Heart left ventricle (tissue), 16 donors: Measurements from ENCODE around the gene PRKG1. TPM values are rescaled to one million over a fixed set of nuclear protein-coding genes. Genes with fewer than 3 reads are reported as not detected.

ENCODE experiments used
- ATAC-seq, 4 donors: fragments of 200-7000 bp; cut with Tn5 transposase; one replicate each; pipeline ENCODE4 v1.9.1; 2020 to 2022; ENCODE audit warnings: moderate library complexity in 4 of 4, mild to moderate bottlenecking in 3 of 4, moderate number of reproducible peaks in 1 of 4
- DNase-seq, 5 donors: peaks; one replicate each; pipeline ENCODE4 v3.0.0-alpha.2; 2020
- H3K27ac ChIP-seq, 12 donors: fragments of 200-600 bp; sonication (generic) in 4 of 12; one replicate each; pipeline versions ENCODE4 v1.5.0 to v1.8.0; 2016 to 2022; ENCODE audit warnings: mild to moderate bottlenecking in 2 of 12
- H3K27me3 ChIP-seq, 9 donors: fragments of 200-600 bp; sonication (generic) in 2 of 9; one replicate each; pipeline versions ENCODE4 v1.5.1 to v1.8.0; 2016 to 2022; ENCODE audit warnings: mild to moderate bottlenecking in 3 of 9
- H3K36me3 ChIP-seq, 9 donors: fragments of 200-600 bp; sonication (generic) in 2 of 9; one replicate each; pipeline versions ENCODE4 v1.5.0 to v1.8.0; 2018 to 2022; ENCODE audit warnings: mild to moderate bottlenecking in 2 of 9
- H3K4me1 ChIP-seq, 12 donors: fragments of 200-600 bp; sonication (generic) in 4 of 12; one replicate each; pipeline versions ENCODE4 v1.5.0 to v1.8.0; 2016 to 2022; ENCODE audit warnings: mild to moderate bottlenecking in 3 of 12
- H3K4me3 ChIP-seq, 12 donors: fragments of 200-600 bp; sonication (generic) in 4 of 12; one replicate each; pipeline versions ENCODE4 v1.5.0 to v1.8.0; 2017 to 2022; ENCODE audit warnings: mild to moderate bottlenecking in 9 of 12, moderate library complexity in 4 of 12
- H3K9me3 ChIP-seq, 12 donors: fragments of 200-600 bp; sonication (generic) in 4 of 12; one replicate each; pipeline versions ENCODE4 v1.5.0 to v1.8.0; 2016 to 2022; ENCODE audit warnings: mild to moderate bottlenecking in 1 of 12
- POLR2A ChIP-seq, 2 donors: fragments of 450-650 bp; IDR thresholded peaks; one replicate each; pipeline ENCODE4 v1.6.1; 2017; ENCODE audit warnings: antibody characterized with exemption in 2 of 2, mild to moderate bottlenecking in 2 of 2, moderate library complexity in 2 of 2
- WGBS, 4 donors: extraction: QIAGEN DNeasy Blood & Tissue Kit in 2 of 4; methylation state at CpG; one replicate each; pipeline versions ENCODE4 v1.1.5 to v1.1.7; 2013 to 2018; 5-methylcytosine and 5-hydroxymethylcytosine counted together
- intact Hi-C, 10 donors: fragments of 100-400 bp; cut with DNase I; formaldehyde crosslinking; loops; one replicate each; pipeline versions ENCODE4 v1.11.1 to v1.14.2; 2022
- polyA plus RNA-seq, 2 donors: library from polyadenylated mRNA; stranded (reverse); fragments of 200-250 nt; gene quantifications; one replicate each; pipeline ENCODE4 v1.2.3, GENCODE V29; 2013
- total RNA-seq, 9 donors: library from RNA; depleted of rRNA in 2 of 9; stranded (reverse); fragments of >200 nt in 2 of 9; fragmentation: NEBNext Ultra II Directional in 3 of 9; extraction: Animal tissue kit (Norgen Biotek cat#: 25700) in 3 of 9; gene quantifications; one replicate each; pipeline versions ENCODE4 v1.1.0 to v1.2.4, GENCODE V29; 2016 to 2023
- TF ChIP-seq, protein P1 (sequence below), 12 donors: fragments of 200-600 bp; sonication (generic) in 4 of 12; IDR thresholded peaks; one replicate each; pipeline versions ENCODE4 v1.5.0 to v1.8.0; 2018 to 2022; ENCODE audit warnings: antibody characterized with exemption in 12 of 12, mild to moderate bottlenecking in 5 of 12
- donor health status: ischemic (EF 13 %, LVEDD 7.1; RV severe dilation, severe dysfunction).
- donor health status: healthy with polysubstance abuse.
- donor health status: DM: no; HTN: yes; CAD: no.
- donor health status: DM: no; HTN: no; CAD: no.
- donor health status: ischemic (EF 25% LVEDD 6.9; RV normal size, moderate dysfunction).
- donor health status: ischemic (EF 25% LVEDD 5.7; RV mildly dilated, moderate dysfunction).
- donor health status: healthy.
- donor health status: DM: yes; HTN: yes; CAD: no.
- donor health status: ischemic (EF 35%, LVEDD 5.7; RV mildly dilated, moderate dysfunction).
- donor health status: nonischemic (EF 11% LVEDD 7.7; RV severe dilation, severe dysfunction).
- donor health status: DM: yes; HTN: yes; CAD: no.
- donor health status: PGD.
- donor health status: ischemic (EF 29% LVEDD 5.4; RV normal size, mild dysfunction).
- donor health status: nonischemic (EF 23%, LVEDD 6.1; RV moderate dilation, normal function).

Gene PRKG1
- total and polyA plus RNA-seq, 11 donors = 5.5 to 37.3 (median 29.3) TPM

DNA sequence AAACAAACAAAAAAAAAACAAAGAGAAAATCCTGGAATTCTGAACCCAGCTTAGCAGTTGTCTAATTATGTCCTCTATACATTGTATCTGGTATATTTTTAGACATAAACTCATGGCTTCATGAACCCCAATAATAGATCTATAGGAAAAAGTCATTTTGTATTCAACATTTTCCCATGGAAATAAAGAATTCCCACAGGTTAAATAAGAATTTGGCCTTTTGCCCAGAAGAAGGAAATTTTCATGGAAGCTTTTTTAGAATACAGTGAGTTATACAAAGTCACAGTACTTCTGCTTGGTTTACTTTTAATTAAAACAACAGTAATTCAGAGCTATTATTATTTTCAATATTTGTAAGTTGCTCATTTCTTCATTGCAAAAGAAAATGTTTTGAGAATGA, 2.1 kb upstream of the PRKG1 start:
- TF ChIP-seq, protein P1, sequence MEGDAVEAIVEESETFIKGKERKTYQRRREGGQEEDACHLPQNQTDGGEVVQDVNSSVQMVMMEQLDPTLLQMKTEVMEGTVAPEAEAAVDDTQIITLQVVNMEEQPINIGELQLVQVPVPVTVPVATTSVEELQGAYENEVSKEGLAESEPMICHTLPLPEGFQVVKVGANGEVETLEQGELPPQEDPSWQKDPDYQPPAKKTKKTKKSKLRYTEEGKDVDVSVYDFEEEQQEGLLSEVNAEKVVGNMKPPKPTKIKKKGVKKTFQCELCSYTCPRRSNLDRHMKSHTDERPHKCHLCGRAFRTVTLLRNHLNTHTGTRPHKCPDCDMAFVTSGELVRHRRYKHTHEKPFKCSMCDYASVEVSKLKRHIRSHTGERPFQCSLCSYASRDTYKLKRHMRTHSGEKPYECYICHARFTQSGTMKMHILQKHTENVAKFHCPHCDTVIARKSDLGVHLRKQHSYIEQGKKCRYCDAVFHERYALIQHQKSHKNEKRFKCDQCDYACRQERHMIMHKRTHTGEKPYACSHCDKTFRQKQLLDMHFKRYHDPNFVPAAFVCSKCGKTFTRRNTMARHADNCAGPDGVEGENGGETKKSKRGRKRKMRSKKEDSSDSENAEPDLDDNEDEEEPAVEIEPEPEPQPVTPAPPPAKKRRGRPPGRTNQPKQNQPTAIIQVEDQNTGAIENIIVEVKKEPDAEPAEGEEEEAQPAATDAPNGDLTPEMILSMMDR (IDR thresholded peaks at IDR 0.05) = no peak
- no peak for TF ChIP-seq POLR2A (IDR thresholded peaks at IDR 0.05)

DNA sequence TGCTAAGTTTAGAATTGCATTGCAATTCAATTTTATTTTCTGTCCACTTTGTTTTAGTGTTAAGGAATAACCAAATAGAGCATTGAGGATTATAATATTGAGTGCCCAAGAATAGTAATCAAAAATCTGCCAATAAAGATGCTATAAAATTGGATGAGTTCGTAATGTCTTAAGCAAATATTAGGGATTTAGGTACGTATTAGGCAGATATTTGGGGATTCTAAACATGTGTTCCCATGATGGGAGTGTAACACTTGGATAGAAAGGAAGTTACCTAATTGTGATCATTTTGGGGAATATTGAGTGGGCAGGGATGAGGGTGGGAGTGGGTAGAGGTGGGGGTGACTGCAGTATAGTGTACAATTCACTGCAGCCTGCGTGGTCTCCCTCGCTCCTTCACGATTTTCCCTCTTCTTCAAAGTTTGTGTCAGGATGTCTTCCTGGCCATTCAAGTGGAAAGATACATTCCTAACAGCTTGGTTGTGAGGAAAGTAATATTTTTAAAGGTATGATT, 1.3 kb upstream of the PRKG1 start:
- Histone ChIP-seq H3K27ac (peak overlapping the region; percentile 63 to 92 (median 85)), H3K4me3 (peak overlapping the region in 10 of 12 donors; percentile 60 to 85 (median 70))
- intact Hi-C loops = loop anchor here in 7 of 10 donors (5.0 to 10.0 kb wide), 7 partner anchors 162 to 889 kb away; no protein-coding TSS in a partner anchor

More for the DNA sequence above, 2.1 kb upstream of the PRKG1 start:
- Histone ChIP-seq H3K9me3 (no peaks in the 10 kb centered on the region), H3K4me3 (no peak overlapping the region), H3K36me3 (no peaks in the 10 kb centered on the region), H3K27me3 (peaks cover 0 to 40% (median 0%) of the 10 kb centered on the region in 9 donors), H3K4me1 (peaks cover 0 to 21% (median 5%) of the 10 kb centered on the region in 12 donors), H3K27ac (peak overlapping the region in 1 of 12 donors; percentile 92)
- intact Hi-C loops = loop anchor here in 7 of 10 donors (5.0 to 10.0 kb wide), 7 partner anchors 163 to 890 kb away; no protein-coding TSS in a partner anchor
- ATAC-seq = no peak
- DNase-seq = no peak

DNA sequence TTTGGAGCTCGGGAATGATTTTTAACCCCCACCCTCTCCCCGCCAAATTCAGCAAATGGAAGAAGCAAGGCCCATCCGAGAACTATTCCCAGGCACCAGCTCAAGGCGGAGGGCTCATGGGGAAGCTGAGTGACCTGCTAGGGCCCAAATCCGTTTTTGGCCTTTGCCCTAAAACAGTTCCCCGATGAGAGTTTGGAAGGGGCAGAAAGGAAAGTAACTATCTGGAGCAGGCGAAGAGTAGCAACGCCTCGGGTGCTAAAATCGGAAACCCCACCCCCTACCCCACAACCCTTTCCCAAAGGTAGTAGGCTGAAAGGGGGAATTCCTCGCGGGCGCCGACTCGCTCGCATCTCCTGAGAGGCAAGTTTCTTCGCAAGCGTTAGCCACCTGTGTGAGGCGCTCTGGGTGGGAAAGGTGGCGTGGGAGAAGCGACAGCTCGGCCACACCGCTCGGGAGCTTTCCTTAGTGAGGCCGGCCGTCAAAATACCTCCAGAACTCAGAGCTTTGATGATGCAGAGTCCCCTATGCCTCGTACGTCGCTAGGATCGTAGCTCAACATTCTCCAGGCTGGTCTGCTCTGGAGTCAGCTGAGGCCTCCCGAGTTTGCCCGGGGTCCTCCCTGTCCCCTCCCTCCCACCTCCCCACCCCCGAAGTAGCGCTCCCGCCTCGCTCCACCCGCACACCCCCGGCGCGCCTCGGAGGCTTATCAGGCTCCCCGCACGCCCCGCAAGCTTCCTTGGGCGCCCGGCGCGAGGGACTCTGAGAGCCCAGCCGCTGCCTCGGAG, 642 bp upstream of the PRKG1 start:
- intact Hi-C loops = loop anchor here in 7 of 10 donors (2.0 to 10.0 kb wide), 8 partner anchors 161 to 889 kb away; no protein-coding TSS in a partner anchor
- 4 to 6% (median 4%) methylated on average over 38 to 50 of the region's 50 CpGs for WGBS, 4 donors
- DNase-seq (peak; percentile 34 to 60 (median 43)), ATAC-seq (peak; percentile 19 to 70 (median 62))
- Histone ChIP-seq H3K36me3 (no peaks in the 10 kb centered on the region), H3K9me3 (no peaks in the 10 kb centered on the region), H3K4me3 (peak overlapping the region; percentile 49 to 85 (median 70)), H3K27ac (peak overlapping the region; percentile 63 to 92 (median 85)), H3K4me1 (peaks cover 0 to 19% (median 5%) of the 10 kb centered on the region in 12 donors), H3K27me3 (peaks cover 0 to 40% (median 0%) of the 10 kb centered on the region in 9 donors)
- TF ChIP-seq, protein P1 (IDR thresholded peaks at IDR 0.05) = peak in 1 of 12 donors; percentile 17
- TF ChIP-seq POLR2A (IDR thresholded peaks at IDR 0.05) = no peak

More for the DNA sequence above, 1.3 kb upstream of the PRKG1 start:
- no peaks in the 10 kb centered on the region for H3K9me3 ChIP-seq
- ATAC-seq = no peak
- WGBS, 4 donors = 70 to 80% (median 78%) methylated on average over 5 of the region's 5 CpGs
- DNase-seq = no peak
- TF ChIP-seq, protein P1 (IDR thresholded peaks at IDR 0.05) = no peak
- TF ChIP-seq POLR2A (IDR thresholded peaks at IDR 0.05) = no peak
- H3K27me3 ChIP-seq = peaks cover 0 to 40% (median 0%) of the 10 kb centered on the region in 9 donors
- no peaks in the 10 kb centered on the region for H3K36me3 ChIP-seq
- H3K4me1 ChIP-seq = peaks cover 0 to 19% (median 5%) of the 10 kb centered on the region in 12 donors
